HG02870 (cell line): ENCODE measurements around the gene PKNOX2.

Experiments
- ATAC-seq: cut with Tn5 transposase; IDR thresholded peaks from one replicate; pipeline ENCODE4 v1.9.1; 2021; ENCODE audit warnings: mild to moderate bottlenecking, moderate library complexity; ENCODE audit not compliant: unreplicated experiment

Gene PKNOX2

GRCh38 chr11:125460275-125460674, 295.7 kb downstream of the PKNOX2 start:
- ATAC-seq: no peak

GRCh38 chr11:125463590-125464269, 299.2 kb downstream of the PKNOX2 start:
- no peak for ATAC-seq

DNA sequence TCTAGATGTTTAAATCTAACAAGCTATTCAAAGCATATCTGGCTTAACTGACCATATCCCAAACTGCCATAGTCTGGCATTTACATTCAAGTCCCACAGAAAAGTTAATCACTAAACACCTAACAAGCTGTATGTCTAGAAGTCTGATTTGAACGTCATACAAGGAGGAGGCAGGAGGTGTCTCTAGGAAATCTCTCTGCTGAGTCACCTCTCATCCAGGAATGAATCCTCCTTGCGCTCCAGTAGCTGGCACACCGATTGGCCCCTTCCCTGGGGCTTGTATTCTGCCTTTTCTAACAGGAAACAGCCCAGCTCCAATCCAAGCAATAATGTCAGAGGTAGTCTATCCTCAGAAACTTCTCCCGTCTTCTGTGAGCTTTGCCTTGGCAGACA, 299.7 kb downstream of the PKNOX2 start:
- ATAC-seq: no peak

GRCh38 chr11:125464666-125465065, 300.1 kb downstream of the PKNOX2 start:
- ATAC-seq: no peak

DNA sequence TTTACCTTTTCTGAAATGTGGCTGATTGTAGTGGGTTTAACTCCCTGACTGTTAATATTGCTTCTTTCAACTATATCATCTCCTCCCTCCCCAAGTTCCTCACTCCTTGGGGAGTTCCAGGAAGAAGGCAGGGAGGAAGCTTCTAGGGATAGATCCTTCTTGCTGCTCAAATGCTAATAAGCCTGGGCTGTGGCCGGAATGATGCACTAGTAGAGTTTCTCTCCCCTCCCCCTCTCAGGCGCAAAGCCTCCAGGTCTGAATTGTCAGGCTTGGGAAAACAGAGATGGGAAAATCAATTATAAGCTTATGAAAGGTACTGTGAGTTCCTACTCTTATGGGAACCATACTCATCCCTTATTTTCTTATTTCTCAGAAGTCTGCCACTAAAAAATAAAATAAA, 300.7 kb downstream of the PKNOX2 start:
- no peak for ATAC-seq

DNA sequence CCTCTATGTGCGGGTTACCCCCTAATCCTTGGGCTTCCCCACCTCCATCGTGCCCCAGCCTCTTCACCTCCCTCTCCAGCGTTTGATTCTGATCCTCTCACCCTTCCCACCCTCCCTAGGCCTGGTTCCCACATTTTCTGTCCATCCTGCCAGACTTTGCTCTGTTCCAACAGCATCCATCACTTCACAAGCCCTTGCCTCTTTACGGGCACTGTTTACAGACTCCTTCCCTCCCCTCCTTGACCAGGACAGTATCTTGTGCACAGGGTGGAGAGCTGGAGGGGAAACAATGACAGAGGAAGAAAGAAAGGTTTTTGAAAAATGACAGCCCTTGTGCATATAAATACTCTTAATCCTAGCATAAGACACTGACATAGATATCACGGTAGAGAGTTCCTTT, 301.1 kb downstream of the PKNOX2 start:
- ATAC-seq: no peak

- ATAC-seq: no peak
These were observed 303.5 kb downstream of the PKNOX2 start for GRCh38 chr11:125468025-125468424.

DNA sequence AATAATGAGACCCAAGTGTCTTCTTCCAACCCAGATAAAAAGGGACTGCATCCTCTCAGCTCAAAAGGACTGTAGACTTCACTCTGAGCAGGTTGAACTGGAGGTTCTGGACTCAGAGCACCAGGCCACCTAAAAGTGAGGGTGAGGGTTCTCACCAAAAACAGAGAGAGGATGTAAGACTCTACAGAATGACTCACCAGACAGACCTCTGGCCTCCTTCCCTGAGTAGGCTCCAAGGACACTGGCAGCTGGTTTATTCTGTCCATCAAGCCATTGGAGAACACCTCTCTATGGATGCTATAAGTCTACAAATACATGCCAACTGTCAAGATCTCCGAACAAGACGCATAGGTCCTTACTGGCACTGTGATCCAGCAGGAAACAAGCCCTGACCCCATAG, 304.3 kb downstream of the PKNOX2 start:
- no peak for ATAC-seq

DNA sequence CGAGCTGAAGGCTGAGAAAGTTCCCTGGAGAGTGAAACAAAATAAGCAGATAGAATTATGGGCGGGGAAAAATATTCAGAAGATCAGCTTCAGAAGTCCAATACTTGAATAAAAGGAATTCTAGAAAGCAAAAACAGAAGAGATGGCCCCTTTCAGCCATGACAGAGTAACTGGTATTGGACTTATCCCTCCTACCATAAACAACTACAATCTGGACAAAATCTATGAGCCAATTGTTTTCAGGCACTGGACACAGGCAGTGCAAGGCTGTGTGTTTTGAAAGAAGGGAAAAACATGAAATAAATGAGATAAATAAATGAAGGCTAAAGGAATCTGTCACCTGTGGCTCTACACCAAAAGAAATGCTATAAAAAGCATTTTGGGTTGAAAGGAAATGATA, 305.8 kb downstream of the PKNOX2 start:
- ATAC-seq: no peak

DNA sequence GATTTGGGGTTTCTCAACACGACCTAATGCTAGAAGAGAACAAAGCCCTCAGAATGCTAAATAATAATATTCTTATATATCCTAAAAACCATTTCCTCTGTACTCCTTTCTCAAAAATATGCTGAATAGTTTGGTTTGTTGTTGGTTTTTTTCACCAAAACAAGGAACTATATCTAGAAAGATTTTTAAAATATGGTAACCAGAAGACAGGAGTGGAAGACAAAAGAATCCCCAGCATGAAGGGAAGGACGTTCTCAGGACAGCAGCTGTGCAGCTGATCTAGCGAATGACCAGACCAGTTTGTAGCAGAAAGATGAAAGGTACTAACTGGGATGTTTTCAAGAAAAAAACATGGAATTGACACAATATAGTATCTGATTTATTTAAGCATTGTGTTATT, 312.2 kb downstream of the PKNOX2 start:
- no peak for ATAC-seq

GRCh38 chr11:125479137-125479536, 314.6 kb downstream of the PKNOX2 start:
- ATAC-seq: no peak

DNA sequence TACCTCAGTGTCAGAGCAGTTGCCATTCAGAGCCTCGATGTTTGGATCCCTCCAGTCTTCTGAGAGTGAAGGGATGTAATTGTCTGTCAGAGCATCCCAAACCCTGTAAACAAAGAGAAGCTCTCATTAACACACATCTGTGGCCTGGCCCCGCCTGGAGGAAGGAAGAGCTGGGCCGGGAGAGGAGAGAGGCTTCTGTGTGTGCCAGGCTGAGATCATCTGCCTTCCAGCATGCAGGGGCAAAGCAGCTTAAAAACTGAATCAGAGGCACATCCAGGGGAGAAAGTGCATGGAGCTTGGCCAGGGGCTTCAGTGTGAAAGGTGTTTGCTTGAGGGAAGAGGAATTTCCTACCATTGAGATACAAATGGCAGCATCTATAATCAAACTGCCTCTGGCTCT, 317.0 kb downstream of the PKNOX2 start:
- no peak for ATAC-seq
